CD4-positive, alpha-beta T cell treated with Interleukin-10 for 1 hour (primary cell): Measurements from ENCODE around the gene TGFB1.
"Not testable (repeated sequence)": the region's sequence is repeated elsewhere in the genome, so short reads cannot be mapped to it uniquely, and the experiment has no call there.

Experiments
- DNase-seq: peaks from one replicate; pipeline ENCODE4 v3.0.0-alpha.2; 2020

Gene TGFB1

GRCh38 chr19:41298348-41298964 is 55.3 kb downstream of the TGFB1 start:
- peak; percentile 78 for DNase-seq

GRCh38 chr19:41297628-41298347 is 55.9 kb downstream of the TGFB1 start:
- peak; percentile 60 for DNase-seq

GRCh38 chr19:41296433-41296871 is 57.3 kb downstream of the TGFB1 start:
- DNase-seq, result peak; percentile 44

GRCh38 chr19:41295499-41295898 is 58.2 kb downstream of the TGFB1 start:
- no peak for DNase-seq

- no peak for DNase-seq
Observed at GRCh38 chr19:41294393-41294792, 59.3 kb downstream of the TGFB1 start.

- DNase-seq, result not testable (repeated sequence)
Observed at GRCh38 chr19:41289814-41290213, 63.9 kb downstream of the TGFB1 start.

GRCh38 chr19:41288673-41289530 is 64.8 kb downstream of the TGFB1 start:
- peak; percentile 35 for DNase-seq
